Measurements from ENCODE around the gene GUCY1A2. TPM values are rescaled to one million over a fixed set of nuclear protein-coding genes. Genes with fewer than 3 reads are reported as not detected.

Gene GUCY1A2
- total RNA-seq, 4 donors from 2014 or later, result 22.6 to 147 (median 71.3) TPM

DNA sequence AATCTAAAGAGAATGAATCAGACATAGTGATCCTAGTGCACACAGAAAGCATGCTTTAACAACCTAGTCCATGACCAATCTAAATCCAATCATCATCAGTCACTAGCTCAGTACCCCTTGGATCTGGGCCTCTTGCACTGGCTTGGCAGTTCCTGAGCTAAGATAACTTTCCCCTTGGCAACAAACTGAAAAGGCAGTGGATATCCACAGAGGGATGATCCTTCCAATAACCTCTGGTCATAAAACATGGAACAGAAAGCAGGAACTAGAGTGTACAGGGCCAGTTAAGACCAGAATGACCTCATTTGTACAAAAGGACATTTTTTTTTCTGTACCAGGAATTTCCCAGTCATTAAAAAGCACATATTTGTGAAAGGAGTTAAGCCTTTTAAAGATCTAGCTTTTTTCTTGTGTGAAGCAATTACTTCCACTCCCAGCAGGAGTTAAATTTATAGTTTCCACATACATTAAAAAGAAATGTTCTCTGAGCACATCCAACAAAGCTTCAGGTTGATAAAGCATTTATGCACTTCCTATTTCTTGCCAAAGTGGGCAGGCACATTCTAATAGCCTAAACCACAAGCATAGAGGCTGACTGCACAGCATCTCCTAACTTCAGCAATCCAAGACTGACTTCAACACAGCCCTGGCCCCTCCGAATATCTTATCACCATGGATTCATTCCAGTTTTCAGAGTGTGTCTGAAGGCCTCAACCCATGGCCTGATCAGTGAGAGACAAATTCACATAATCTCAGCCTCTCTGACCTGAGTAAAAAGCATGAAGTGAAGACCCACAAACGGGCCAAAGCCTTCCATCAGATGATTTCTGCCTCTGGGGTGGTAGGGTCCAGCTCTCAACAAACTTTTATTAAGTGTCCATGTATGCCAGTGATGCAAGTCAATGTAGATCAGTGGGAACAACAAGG is 29.9 kb downstream of the GUCY1A2 start:
- intact Hi-C loops (cut with DNase I; ENCODE audit: low total_unique reads), result no loop called here
- H3K4me3 ChIP-seq, result no peak overlapping the region
- no peaks in the 10 kb centered on the region for H3K27me3 ChIP-seq
- H3K4me1 ChIP-seq, result peaks cover 0 to 7% of the 10 kb centered on the region in 2 donors
- peak; percentile 26 to 59 for DNase-seq
- no peaks in the 10 kb centered on the region for H3K9me3 ChIP-seq
- no peaks in the 10 kb centered on the region for H3K36me3 ChIP-seq
- TF ChIP-seq, protein P1, sequence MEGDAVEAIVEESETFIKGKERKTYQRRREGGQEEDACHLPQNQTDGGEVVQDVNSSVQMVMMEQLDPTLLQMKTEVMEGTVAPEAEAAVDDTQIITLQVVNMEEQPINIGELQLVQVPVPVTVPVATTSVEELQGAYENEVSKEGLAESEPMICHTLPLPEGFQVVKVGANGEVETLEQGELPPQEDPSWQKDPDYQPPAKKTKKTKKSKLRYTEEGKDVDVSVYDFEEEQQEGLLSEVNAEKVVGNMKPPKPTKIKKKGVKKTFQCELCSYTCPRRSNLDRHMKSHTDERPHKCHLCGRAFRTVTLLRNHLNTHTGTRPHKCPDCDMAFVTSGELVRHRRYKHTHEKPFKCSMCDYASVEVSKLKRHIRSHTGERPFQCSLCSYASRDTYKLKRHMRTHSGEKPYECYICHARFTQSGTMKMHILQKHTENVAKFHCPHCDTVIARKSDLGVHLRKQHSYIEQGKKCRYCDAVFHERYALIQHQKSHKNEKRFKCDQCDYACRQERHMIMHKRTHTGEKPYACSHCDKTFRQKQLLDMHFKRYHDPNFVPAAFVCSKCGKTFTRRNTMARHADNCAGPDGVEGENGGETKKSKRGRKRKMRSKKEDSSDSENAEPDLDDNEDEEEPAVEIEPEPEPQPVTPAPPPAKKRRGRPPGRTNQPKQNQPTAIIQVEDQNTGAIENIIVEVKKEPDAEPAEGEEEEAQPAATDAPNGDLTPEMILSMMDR (IDR thresholded peaks at IDR 0.05), result no peak
- no peak for TF ChIP-seq POLR2A (IDR thresholded peaks at IDR 0.05)
- peak overlapping the region; percentile 83 to 84 for H3K27ac ChIP-seq

DNA sequence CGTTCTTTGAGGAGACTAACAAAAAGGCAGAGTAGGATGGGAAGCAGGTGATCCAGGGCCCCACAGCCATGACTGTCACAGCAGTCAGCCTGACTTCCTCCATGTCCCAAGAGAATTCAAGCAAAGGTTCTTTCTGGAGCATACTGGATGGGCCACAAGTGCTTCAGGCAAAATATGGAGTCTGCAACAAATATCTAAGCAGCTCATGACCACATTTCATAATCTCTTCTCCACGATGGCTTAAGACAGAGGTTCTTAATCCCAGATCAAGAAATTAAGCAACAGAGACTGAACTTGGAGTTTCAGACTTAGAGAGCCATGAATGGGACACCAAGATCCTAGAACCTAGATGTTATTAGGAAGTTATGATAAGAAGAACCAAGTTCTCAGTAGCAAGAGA is 31.6 kb downstream of the GUCY1A2 start:
- Histone ChIP-seq H3K4me1 (peaks cover 4 to 7% of the 10 kb centered on the region in 2 donors), H3K9me3 (no peaks in the 10 kb centered on the region), H3K27me3 (no peaks in the 10 kb centered on the region), H3K27ac (peak overlapping the region; percentile 83 to 84), H3K4me3 (no peak overlapping the region), H3K36me3 (no peaks in the 10 kb centered on the region)
- intact Hi-C loops (cut with DNase I; ENCODE audit: low total_unique reads), result no loop called here
- TF ChIP-seq, protein P1 (IDR thresholded peaks at IDR 0.05), result no peak
- TF ChIP-seq POLR2A (IDR thresholded peaks at IDR 0.05), result no peak
- no peak for DNase-seq

DNA sequence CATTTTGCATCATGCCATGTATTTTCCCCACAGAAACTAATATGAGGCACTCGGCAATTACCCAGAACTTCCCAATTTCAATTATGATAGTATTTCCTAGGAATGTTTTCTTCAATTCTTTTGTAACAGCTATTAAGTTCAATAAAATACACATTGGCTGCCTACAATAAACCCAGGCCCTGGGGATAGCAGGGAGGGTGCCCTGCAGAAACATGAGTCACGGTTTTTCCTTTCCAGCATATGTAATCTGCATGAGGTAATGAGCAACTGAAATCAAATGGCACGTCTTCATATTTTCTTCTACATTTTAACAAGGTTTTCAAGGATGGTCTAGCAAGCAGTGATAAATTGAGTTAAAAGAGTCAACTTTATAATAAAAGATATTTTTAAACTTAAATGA is 32.0 kb downstream of the GUCY1A2 start:
- H3K4me3 ChIP-seq, result no peak overlapping the region
- H3K9me3 ChIP-seq, result no peaks in the 10 kb centered on the region
- intact Hi-C loops (cut with DNase I; ENCODE audit: low total_unique reads), result no loop called here
- no peaks in the 10 kb centered on the region for H3K36me3 ChIP-seq
- H3K4me1 ChIP-seq, result peaks cover 4 to 7% of the 10 kb centered on the region in 2 donors
- no peak for TF ChIP-seq POLR2A (IDR thresholded peaks at IDR 0.05)
- TF ChIP-seq, protein P1 (IDR thresholded peaks at IDR 0.05), result no peak
- peak overlapping the region; percentile 83 to 84 for H3K27ac ChIP-seq
- H3K27me3 ChIP-seq, result no peaks in the 10 kb centered on the region
- DNase-seq, result peak in 1 of 2 donors; percentile 44

DNA sequence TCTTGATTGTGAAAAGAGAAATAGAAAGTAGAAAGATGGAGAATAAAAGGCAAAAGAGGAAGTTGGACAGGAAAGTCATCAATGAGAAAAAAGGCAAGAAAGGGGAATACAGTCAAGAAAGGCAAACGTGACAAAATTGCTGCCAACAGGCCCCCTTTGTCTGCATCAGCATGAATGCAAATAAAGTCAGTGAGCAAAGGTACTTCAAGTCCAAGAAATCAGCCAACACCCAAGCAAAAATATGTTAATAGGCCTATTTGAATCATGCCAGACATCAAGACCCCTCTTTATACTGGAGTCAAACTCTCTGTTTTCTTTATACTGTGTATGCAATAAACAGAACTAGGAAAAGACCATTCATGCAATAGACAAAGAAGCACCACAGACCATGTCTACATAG is 34.3 kb downstream of the GUCY1A2 start:
- peaks cover 4 to 7% of the 10 kb centered on the region in 2 donors for H3K4me1 ChIP-seq
- no peaks in the 10 kb centered on the region for H3K9me3 ChIP-seq
- H3K27me3 ChIP-seq, result no peaks in the 10 kb centered on the region
- no peak overlapping the region for H3K4me3 ChIP-seq
- intact Hi-C loops (cut with DNase I; ENCODE audit: low total_unique reads), result no loop called here
- H3K36me3 ChIP-seq, result no peaks in the 10 kb centered on the region
- H3K27ac ChIP-seq, result peak overlapping the region; percentile 77 to 83
- TF ChIP-seq, protein P1 (IDR thresholded peaks at IDR 0.05), result no peak
- no peak for TF ChIP-seq POLR2A (IDR thresholded peaks at IDR 0.05)
- no peak for DNase-seq

DNA sequence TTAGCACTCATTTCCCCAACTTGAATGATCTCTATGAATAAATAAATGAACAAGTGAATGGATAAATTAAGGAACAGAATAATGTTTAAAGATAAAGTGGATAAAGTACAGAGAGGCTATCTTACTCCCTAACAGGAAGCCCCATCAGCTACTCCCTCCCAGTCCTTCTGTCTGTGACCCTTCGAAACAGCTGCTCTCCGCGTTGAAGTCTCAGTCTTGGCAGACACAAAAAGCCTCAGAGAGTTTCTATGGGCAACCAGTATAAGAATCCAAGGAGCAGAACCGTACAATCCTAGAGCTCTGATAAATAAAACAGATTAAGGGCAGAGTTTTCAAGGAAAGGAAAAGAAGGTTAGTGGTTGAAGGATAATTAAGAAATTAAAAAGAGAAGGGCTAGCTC is 35.0 kb downstream of the GUCY1A2 start:
- peaks cover 4 to 7% of the 10 kb centered on the region in 2 donors for H3K4me1 ChIP-seq
- TF ChIP-seq, protein P1 (IDR thresholded peaks at IDR 0.05), result no peak
- TF ChIP-seq POLR2A (IDR thresholded peaks at IDR 0.05), result no peak
- H3K27me3 ChIP-seq, result no peaks in the 10 kb centered on the region
- no peak for DNase-seq
- H3K4me3 ChIP-seq, result no peak overlapping the region
- no peaks in the 10 kb centered on the region for H3K9me3 ChIP-seq
- peak overlapping the region; percentile 77 to 83 for H3K27ac ChIP-seq
- H3K36me3 ChIP-seq, result no peaks in the 10 kb centered on the region
- intact Hi-C loops (cut with DNase I; ENCODE audit: low total_unique reads), result no loop called here

Data from uterus (tissue), 4 donors.